ENCODE data around the gene RBP4. TPM values are rescaled to one million over a fixed set of nuclear protein-coding genes. Genes with fewer than 3 reads are reported as not detected.

RBP4 gene
- total RNA-seq, 1 donor from 2014 or later = 58.0 TPM

DNA sequence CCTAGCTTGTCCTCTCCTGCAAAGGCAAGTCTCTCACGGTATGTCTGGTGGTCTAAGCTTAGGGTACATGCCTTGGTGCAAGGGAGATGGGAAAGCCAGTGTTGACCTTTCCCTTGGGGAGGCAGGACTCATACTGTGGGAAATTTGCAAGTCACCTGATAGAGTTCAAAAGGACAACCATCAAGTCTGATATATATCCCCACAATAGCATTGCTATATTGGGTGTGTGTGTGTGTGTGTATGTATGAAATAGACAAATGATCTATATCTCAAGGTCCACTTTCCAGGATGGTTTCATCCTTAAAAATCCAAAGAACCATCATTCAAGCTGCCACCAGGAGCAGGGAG lies 46.7 kb downstream of the RBP4 start:
- no peak for DNase-seq (ENCODE audit: low spot score in 2 of 2)
- H3K27ac ChIP-seq = no peak overlapping the region
- H3K36me3 ChIP-seq = no peaks in the 10 kb centered on the region
- TF ChIP-seq, protein P1, sequence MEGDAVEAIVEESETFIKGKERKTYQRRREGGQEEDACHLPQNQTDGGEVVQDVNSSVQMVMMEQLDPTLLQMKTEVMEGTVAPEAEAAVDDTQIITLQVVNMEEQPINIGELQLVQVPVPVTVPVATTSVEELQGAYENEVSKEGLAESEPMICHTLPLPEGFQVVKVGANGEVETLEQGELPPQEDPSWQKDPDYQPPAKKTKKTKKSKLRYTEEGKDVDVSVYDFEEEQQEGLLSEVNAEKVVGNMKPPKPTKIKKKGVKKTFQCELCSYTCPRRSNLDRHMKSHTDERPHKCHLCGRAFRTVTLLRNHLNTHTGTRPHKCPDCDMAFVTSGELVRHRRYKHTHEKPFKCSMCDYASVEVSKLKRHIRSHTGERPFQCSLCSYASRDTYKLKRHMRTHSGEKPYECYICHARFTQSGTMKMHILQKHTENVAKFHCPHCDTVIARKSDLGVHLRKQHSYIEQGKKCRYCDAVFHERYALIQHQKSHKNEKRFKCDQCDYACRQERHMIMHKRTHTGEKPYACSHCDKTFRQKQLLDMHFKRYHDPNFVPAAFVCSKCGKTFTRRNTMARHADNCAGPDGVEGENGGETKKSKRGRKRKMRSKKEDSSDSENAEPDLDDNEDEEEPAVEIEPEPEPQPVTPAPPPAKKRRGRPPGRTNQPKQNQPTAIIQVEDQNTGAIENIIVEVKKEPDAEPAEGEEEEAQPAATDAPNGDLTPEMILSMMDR (IDR thresholded peaks at IDR 0.05) = no peak
- no peak overlapping the region for H3K4me3 ChIP-seq
- H3K9me3 ChIP-seq = no peaks in the 10 kb centered on the region
- H3K27me3 ChIP-seq = no peaks in the 10 kb centered on the region
- no peaks in the 10 kb centered on the region for H3K4me1 ChIP-seq
- intact Hi-C loops (cut with DNase I) = no loop called here

DNA sequence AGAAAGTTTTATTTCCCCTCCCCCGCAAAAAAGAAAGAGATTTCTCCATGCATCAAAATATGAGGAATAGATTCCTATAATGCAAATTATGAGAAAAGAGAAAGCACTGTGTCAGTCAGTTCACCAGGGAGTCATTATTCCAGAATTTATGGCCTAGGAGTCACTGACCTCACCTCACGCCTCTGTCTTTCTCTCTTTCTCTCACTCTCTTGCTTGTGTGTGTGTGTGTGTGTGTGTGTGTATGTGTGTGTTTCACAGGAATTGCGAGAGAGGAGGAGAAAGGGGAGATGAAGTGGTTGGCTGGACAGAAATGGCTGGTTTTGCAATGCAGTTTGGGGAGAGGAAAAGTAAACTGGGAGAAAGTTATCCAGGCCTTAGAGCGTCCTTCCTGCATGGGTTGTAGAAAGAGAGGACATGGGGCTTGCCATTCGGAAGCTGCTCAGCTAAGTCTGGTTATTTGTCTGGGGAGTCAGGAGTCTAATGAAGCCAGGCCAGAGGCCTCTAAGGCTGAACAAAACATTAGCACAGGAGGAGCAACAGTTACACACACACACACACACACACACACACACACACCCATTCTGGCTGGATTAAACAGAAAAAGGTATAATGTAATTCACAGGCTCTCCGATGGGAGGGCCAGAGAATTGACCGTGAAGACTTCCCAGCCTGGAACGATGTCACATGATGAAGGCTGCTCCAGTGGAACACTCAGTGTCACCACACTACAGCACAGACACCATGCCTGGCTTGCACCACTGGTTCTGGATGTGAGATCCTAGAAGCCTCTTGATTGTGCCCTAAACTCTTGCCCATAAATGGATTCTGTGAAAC lies 47.3 kb downstream of the RBP4 start:
- no peaks in the 10 kb centered on the region for H3K9me3 ChIP-seq
- H3K4me1 ChIP-seq = no peaks in the 10 kb centered on the region
- H3K4me3 ChIP-seq = no peak overlapping the region
- no peak overlapping the region for H3K27ac ChIP-seq
- no peak for DNase-seq (ENCODE audit: low spot score in 2 of 2)
- no peaks in the 10 kb centered on the region for H3K36me3 ChIP-seq
- intact Hi-C loops (cut with DNase I) = no loop called here
- TF ChIP-seq, protein P1 (IDR thresholded peaks at IDR 0.05) = no peak
- H3K27me3 ChIP-seq = no peaks in the 10 kb centered on the region

DNA sequence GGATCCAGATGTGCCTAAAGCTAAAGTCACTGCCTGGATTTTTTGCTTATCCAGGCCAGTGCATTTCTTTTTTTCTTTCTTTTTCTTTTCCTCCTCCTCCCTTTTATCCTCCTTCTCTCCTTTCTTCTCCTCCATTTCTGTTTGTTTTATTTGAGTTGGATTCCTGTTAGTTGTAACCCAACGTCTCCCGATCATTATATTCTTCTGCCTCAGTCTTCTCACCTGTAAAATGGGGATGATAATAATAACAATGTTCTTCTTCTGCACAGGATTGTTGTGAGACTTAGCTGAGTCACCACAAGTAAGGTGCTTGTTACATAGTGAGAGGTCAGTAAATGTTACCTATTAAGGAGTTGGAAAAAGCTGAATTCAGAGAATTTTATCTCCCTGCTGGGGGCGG lies 48.3 kb downstream of the RBP4 start:
- no peak overlapping the region for H3K4me3 ChIP-seq
- no peak overlapping the region for H3K27ac ChIP-seq
- intact Hi-C loops (cut with DNase I) = no loop called here
- no peak for DNase-seq (ENCODE audit: low spot score in 2 of 2)
- TF ChIP-seq, protein P1 (IDR thresholded peaks at IDR 0.05) = no peak
- H3K27me3 ChIP-seq = no peaks in the 10 kb centered on the region
- no peaks in the 10 kb centered on the region for H3K9me3 ChIP-seq
- H3K36me3 ChIP-seq = no peaks in the 10 kb centered on the region
- H3K4me1 ChIP-seq = no peaks in the 10 kb centered on the region

GRCh38 chr10:93550606-93551005 lies 50.4 kb downstream of the RBP4 start:
- intact Hi-C loops (cut with DNase I) = no loop called here

DNA sequence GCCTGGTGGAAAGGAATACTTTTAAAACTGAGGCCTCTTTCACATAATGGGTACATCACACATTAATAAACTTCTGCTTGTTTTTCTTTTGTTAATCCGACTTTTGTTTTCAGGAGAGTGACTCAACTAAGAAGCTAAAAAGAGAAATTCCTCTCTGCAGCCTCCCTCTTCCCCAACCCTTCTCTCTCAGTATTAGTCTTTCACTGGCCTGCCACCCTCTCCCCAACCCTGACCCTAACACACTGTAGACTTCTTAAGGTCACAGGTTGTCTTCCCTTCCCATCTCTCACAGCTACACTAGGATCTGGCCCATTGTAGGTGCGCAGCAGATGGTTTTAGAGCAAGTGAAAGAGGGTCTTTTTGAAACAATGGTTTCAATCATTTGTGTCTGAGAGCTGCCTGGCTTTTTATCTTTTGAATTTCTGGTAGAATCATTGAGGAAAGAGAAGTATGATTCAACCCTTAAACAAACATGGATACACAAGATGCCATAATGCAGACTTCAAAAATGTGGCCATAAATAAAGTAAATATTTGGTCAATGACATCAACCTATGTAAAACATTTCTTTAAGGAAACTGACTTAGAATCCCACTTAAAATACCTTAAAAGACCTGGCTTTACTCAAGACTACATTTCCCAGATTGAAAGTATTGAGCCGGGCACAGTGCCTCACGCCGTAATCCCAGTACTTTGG lies 52.5 kb downstream of the RBP4 start:
- no peaks in the 10 kb centered on the region for H3K27me3 ChIP-seq
- no peak overlapping the region for H3K4me3 ChIP-seq
- H3K36me3 ChIP-seq = no peaks in the 10 kb centered on the region
- no peak for DNase-seq (ENCODE audit: low spot score in 2 of 2)
- H3K27ac ChIP-seq = no peak overlapping the region
- no peaks in the 10 kb centered on the region for H3K9me3 ChIP-seq
- TF ChIP-seq, protein P1 (IDR thresholded peaks at IDR 0.05) = no peak
- no peaks in the 10 kb centered on the region for H3K4me1 ChIP-seq
- intact Hi-C loops (cut with DNase I) = loop anchor here (10.0 kb wide), 1 partner anchor 266 kb away; no protein-coding TSS in a partner anchor

More at GRCh38 chr10:93550606-93551005, 50.4 kb downstream of the RBP4 start:
- H3K27me3 ChIP-seq = no peaks in the 10 kb centered on the region
- DNase-seq (ENCODE audit: low spot score in 2 of 2) = no peak
- H3K36me3 ChIP-seq = no peaks in the 10 kb centered on the region
- H3K9me3 ChIP-seq = no peaks in the 10 kb centered on the region
- H3K27ac ChIP-seq = no peak overlapping the region
- H3K4me1 ChIP-seq = no peaks in the 10 kb centered on the region
- no peak overlapping the region for H3K4me3 ChIP-seq
- TF ChIP-seq, protein P1 (IDR thresholded peaks at IDR 0.05) = no peak

Data from ascending aorta (tissue), 2 donors.